Hair follicular keratinocyte (primary cell): ENCODE results near the gene B3GNT7. TPM values are rescaled to one million over a fixed set of nuclear protein-coding genes. Genes with fewer than 3 reads are reported as not detected.

Source experiments
- total RNA-seq: library from RNA; depleted of rRNA; stranded (reverse); fragments of >200 nt; gene quantifications from 2 replicates; pipeline ENCODE4 v1.2.3, GENCODE V29; 2015

The B3GNT7 gene, protein sequence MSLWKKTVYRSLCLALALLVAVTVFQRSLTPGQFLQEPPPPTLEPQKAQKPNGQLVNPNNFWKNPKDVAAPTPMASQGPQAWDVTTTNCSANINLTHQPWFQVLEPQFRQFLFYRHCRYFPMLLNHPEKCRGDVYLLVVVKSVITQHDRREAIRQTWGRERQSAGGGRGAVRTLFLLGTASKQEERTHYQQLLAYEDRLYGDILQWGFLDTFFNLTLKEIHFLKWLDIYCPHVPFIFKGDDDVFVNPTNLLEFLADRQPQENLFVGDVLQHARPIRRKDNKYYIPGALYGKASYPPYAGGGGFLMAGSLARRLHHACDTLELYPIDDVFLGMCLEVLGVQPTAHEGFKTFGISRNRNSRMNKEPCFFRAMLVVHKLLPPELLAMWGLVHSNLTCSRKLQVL
- 0.34 and 0.47 TPM in 2 replicates for total RNA-seq

DNA sequence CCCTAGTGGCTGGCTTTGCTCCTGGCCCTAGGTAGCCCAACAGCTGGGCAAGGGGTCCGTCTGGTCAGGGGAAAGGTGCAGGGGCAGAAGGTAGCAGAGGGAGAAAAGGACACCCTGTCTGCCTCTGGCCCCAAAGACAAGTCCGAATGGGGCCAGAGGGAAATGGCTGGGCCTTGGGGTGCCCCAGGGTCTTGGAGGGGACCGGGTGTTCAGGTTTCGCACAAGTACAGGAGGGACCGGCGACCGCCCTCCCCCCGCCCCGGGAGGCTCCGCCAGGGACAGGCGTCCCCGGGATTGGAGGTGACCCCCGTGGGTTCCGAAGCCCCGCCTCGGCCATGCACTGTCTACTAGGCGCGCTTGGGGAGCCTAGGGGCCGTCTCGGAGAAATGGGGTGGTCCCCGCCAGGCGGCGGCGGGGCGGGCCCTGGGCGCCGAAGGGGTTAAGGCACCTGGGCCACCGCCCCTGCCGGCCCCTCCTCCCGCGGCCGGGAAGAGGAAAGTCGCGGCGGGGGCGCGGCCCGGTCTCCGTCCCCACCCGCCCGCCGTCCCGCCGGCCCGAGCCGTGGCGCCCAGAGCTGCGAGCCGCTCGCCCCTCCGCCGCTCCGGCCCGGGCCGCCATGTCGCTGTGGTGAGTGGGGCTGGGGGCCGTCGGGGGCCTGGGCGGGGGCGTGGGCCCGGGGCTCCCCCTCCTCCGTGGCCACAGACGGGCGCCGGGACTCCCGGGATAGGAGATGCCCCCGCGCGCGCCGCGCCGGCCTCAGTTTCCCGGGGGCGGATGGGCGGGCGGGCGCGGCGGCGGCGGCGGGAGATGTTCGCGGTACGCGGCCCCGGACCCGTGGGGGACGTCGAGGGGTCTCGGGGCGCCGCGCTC is at the start of gene B3GNT7:
TSS of gene B3GNT7 (plus strand) at position 523 of the 870 bp plus-strand sequence. CDS start at position 617, 94 bp downstream.

Other genes starting within 250 kb of the B3GNT7 start
- gene ARMC9, start 197.1 kb upstream of the B3GNT7 start, total RNA-seq = 13.4 and 16.0 TPM in 2 replicates
- 90.9 and 194 TPM in 2 replicates for gene NCL, start 68.8 kb downstream of the B3GNT7 start, total RNA-seq
- not detected in 2 replicates for gene NMUR1, start 134.7 kb downstream of the B3GNT7 start, total RNA-seq
- gene TEX44, start 197.2 kb downstream of the B3GNT7 start, total RNA-seq = not detected in 2 replicates